CD4-positive, alpha-beta T cell treated with Interleukin-15 for 4 hours (primary cell): Measurements from ENCODE around the gene TTC16.
"Not testable (repeated sequence)": the region's sequence is repeated elsewhere in the genome, so short reads cannot be mapped to it uniquely, and the experiment has no call there.

Experiments used
- DNase-seq: peaks from one replicate; pipeline ENCODE4 v3.0.0-alpha.2; 2020; ENCODE audit warnings: low spot score

Gene TTC16

GRCh38 chr9:127742435-127743088 lies 26.7 kb downstream of the TTC16 start:
- DNase-seq, result no peak

- DNase-seq, result no peak
These were observed 28.7 kb downstream of the TTC16 start for GRCh38 chr9:127744398-127745110.

GRCh38 chr9:127746959-127747569 lies 31.2 kb downstream of the TTC16 start:
- DNase-seq, result peak; percentile 30

- DNase-seq, result no peak
These were observed 33.4 kb downstream of the TTC16 start for GRCh38 chr9:127749090-127749787.

GRCh38 chr9:127751269-127752054 lies 35.6 kb downstream of the TTC16 start:
- no peak for DNase-seq

GRCh38 chr9:127753148-127753547 lies 37.3 kb downstream of the TTC16 start:
- no peak for DNase-seq

- no peak for DNase-seq
These were observed 37.7 kb downstream of the TTC16 start for GRCh38 chr9:127753622-127754021.

- no peak for DNase-seq
These were observed 38.5 kb downstream of the TTC16 start for GRCh38 chr9:127754099-127755060.

GRCh38 chr9:127755061-127756060 lies 39.5 kb downstream of the TTC16 start:
- no peak for DNase-seq

- DNase-seq, result no peak
These were observed 40.4 kb downstream of the TTC16 start for GRCh38 chr9:127756233-127756632.

GRCh38 chr9:127756776-127757175 lies 40.9 kb downstream of the TTC16 start:
- DNase-seq, result not testable (repeated sequence)

- DNase-seq, result no peak
These were observed 43.0 kb downstream of the TTC16 start for GRCh38 chr9:127758843-127759242.

GRCh38 chr9:127761061-127761460 lies 45.2 kb downstream of the TTC16 start:
- no peak for DNase-seq

- DNase-seq, result no peak
These were observed 45.6 kb downstream of the TTC16 start for GRCh38 chr9:127761491-127761956.

GRCh38 chr9:127762111-127762676 lies 46.3 kb downstream of the TTC16 start:
- DNase-seq, result no peak

- no peak for DNase-seq
These were observed 48.1 kb downstream of the TTC16 start for GRCh38 chr9:127763918-127764384.

- no peak for DNase-seq
These were observed 49.5 kb downstream of the TTC16 start for GRCh38 chr9:127765418-127765817.

GRCh38 chr9:127767410-127767809 lies 51.5 kb downstream of the TTC16 start:
- DNase-seq, result no peak

- no peak for DNase-seq
These were observed 52.0 kb downstream of the TTC16 start for GRCh38 chr9:127767909-127768331.
